ENCODE data around the gene CALHM4. TPM values are rescaled to one million over a fixed set of nuclear protein-coding genes. Genes with fewer than 3 reads are reported as not detected.
"Not testable (repeated sequence)": the region's sequence is repeated elsewhere in the genome, so short reads cannot be mapped to it uniquely, and the experiment has no call there.

CALHM4 gene
- polyA plus RNA-seq, 1 experiment, result not detected

DNA sequence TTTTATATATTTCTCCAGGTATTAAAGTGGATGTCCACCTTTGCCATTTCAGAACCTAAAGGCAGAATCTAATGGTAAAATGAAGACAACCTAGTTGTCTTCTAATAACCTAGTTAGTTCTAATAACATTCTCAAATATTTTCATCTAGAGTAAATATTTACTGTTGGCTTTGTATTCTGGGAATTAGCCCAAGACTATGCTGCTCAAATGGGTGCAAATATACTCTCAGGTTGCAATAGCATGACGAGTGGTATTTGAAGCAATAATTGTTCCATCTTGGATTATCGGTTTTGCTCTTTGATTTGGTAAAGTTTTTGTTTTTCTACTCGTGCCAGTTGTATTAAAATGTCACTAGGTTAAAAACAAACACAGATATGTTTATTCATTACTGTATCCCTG, 41.7 kb downstream of the CALHM4 start:
- ChIA-PET POLR2A (no interaction called here), CTCF (no interaction called here)
- TF ChIP-seq, protein P1, sequence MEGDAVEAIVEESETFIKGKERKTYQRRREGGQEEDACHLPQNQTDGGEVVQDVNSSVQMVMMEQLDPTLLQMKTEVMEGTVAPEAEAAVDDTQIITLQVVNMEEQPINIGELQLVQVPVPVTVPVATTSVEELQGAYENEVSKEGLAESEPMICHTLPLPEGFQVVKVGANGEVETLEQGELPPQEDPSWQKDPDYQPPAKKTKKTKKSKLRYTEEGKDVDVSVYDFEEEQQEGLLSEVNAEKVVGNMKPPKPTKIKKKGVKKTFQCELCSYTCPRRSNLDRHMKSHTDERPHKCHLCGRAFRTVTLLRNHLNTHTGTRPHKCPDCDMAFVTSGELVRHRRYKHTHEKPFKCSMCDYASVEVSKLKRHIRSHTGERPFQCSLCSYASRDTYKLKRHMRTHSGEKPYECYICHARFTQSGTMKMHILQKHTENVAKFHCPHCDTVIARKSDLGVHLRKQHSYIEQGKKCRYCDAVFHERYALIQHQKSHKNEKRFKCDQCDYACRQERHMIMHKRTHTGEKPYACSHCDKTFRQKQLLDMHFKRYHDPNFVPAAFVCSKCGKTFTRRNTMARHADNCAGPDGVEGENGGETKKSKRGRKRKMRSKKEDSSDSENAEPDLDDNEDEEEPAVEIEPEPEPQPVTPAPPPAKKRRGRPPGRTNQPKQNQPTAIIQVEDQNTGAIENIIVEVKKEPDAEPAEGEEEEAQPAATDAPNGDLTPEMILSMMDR (IDR thresholded peaks at IDR 0.05; ENCODE audit: low read depth, low read length), result no peak
- Histone ChIP-seq H3K9me3 (ENCODE audit: control insufficient read depth, insufficient read depth, low read length) (no peaks in the 10 kb centered on the region), H3K4me3 (ENCODE audit: low read depth, low read length) (no peak overlapping the region), H3K27me3 (ENCODE audit: control insufficient read depth, insufficient read depth, low read length) (no peaks in the 10 kb centered on the region), H3K27ac (ENCODE audit: low read depth, low read length) (no peak overlapping the region)
- DNase-seq (ENCODE audit: low read depth, low spot score), result no peak

DNA sequence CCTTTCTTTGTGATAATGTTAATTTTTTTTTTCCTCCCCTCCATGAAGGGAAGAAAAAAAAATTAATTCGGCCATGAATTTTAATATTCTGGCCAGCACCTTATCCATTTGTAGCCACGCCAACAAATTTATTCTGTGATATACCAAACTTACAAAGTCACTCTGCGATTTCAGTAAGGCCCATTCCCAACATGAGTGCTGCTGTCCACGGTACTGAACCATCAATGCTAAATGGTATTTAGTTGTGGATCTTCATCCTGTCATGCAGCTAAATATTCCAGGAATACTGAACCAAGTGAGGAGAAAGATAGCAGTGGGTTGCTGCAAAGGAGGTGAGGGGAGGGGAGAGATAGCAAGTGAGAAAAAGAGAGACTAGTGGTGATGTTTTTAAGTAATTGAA, 43.3 kb downstream of the CALHM4 start:
- no peak for DNase-seq (ENCODE audit: low read depth, low spot score)
- Histone ChIP-seq H3K27ac (ENCODE audit: low read depth, low read length) (no peak overlapping the region), H3K4me3 (ENCODE audit: low read depth, low read length) (no peak overlapping the region), H3K27me3 (ENCODE audit: control insufficient read depth, insufficient read depth, low read length) (no peaks in the 10 kb centered on the region), H3K9me3 (ENCODE audit: control insufficient read depth, insufficient read depth, low read length) (no peaks in the 10 kb centered on the region)
- TF ChIP-seq, protein P1 (IDR thresholded peaks at IDR 0.05; ENCODE audit: low read depth, low read length), result no peak
- ChIA-PET POLR2A (no interaction called here), CTCF (interaction anchor here (1.1 kb wide), 2 partner anchors 19 to 330 kb away, joined by 3 read pairs; partner anchors contain the start of gene RSPH4A)

DNA sequence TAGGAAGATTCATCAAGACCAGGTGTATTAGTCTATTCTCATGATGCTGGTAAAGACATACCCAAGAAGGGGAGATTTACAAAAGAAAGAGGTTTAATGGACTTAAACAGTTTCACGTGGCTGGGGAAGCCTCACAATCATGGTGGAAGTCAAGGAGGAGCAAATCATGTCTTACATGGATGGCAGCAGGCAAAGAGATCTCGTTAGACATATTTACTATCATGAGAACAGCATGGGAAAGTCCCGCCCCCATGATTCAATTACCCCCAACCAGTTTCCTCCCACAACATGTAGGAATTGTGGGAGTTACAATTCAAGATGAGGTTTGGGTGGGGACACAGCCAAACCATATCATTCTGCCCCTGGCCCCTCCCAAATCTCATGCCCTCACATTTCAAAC, 50.4 kb downstream of the CALHM4 start:
- POLR2A ChIA-PET; H3K9me3 ChIP-seq (ENCODE audit: control insufficient read depth, insufficient read depth, low read length); CTCF ChIA-PET; H3K4me3 ChIP-seq (ENCODE audit: low read depth, low read length); DNase-seq (ENCODE audit: low read depth, low spot score); H3K27me3 ChIP-seq (ENCODE audit: control insufficient read depth, insufficient read depth, low read length); H3K27ac ChIP-seq (ENCODE audit: low read depth, low read length): not testable (repeated sequence)

DNA sequence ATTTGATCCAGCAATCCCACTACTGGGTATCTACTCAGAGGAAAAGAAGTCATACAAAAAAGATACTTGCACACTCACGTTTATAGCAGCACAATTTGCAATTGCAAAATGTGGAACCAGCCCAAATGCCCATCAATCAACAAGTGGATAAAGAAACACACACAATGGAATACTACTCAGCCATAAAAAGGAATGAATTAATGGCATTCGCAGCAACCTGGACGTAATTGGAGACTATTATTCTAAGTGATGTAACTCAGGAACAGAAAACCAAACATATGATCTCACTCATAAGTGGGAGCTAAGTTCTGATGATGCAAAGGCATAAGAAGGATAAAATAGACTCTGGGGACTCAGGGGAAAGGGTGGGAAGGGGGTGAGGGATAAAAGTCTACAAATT, 51.3 kb downstream of the CALHM4 start:
- H3K4me3 ChIP-seq (ENCODE audit: low read depth, low read length); DNase-seq (ENCODE audit: low read depth, low spot score); H3K27me3 ChIP-seq (ENCODE audit: control insufficient read depth, insufficient read depth, low read length); H3K9me3 ChIP-seq (ENCODE audit: control insufficient read depth, insufficient read depth, low read length); POLR2A ChIA-PET; H3K27ac ChIP-seq (ENCODE audit: low read depth, low read length): not testable (repeated sequence)
- CTCF ChIA-PET, result interaction anchor here (0.6 kb wide), 1 partner anchor 40 kb away, joined by 3 read pairs; no protein-coding TSS in a partner anchor

DNA sequence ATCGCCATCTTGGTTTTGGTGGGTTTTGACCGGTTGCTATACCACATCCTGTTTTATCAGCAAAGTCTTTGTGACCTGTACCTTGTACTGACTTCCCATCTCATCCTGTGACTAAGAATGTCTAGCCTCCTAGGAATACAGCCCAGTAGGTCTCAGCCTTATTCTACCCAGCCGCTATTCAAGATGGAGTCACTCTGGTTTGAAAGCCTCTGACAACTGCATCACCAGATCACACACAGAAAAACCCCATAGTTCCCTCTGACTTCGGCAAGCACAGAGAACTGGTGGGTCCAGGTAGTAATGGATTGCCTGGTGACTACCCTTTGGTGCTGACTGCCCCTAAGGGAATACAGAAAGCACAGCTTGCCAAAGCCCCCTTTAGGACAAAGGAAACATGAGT, 52.4 kb downstream of the CALHM4 start:
- CTCF ChIA-PET, result no interaction called here
- Histone ChIP-seq H3K27ac (ENCODE audit: low read depth, low read length) (no peak overlapping the region), H3K4me3 (ENCODE audit: low read depth, low read length) (no peak overlapping the region), H3K27me3 (ENCODE audit: control insufficient read depth, insufficient read depth, low read length) (no peaks in the 10 kb centered on the region), H3K9me3 (ENCODE audit: control insufficient read depth, insufficient read depth, low read length) (no peaks in the 10 kb centered on the region)
- POLR2A ChIA-PET, result no interaction called here
- TF ChIP-seq, protein P1 (IDR thresholded peaks at IDR 0.05; ENCODE audit: low read depth, low read length), result no peak
- DNase-seq (ENCODE audit: low read depth, low spot score), result no peak

Other genes starting within 250 kb of the CALHM4 start
- 85.7 and 86.2 TPM in 2 replicates for gene DSE, start 182.8 kb upstream of the CALHM4 start, polyA plus RNA-seq (2011; rRNA removed)
- gene CALHM6, start 92.4 kb upstream of the CALHM4 start, polyA plus RNA-seq (2011; rRNA removed), result 0.51 and 0.81 TPM in 2 replicates
- 6.8 and 7.7 TPM in 2 replicates for gene CALHM5, start 42.1 kb upstream of the CALHM4 start, polyA plus RNA-seq (2011; rRNA removed)
- gene TRAPPC3L, start 8.1 kb upstream of the CALHM4 start, polyA plus RNA-seq (2011; rRNA removed), result 0.19 TPM in 1 of 2 replicates, not detected in the other
- 43.0 and 56.9 TPM in 2 replicates for gene RWDD1, start 17.8 kb downstream of the CALHM4 start, polyA plus RNA-seq (2011; rRNA removed)
- 0.09 and 0.11 TPM in 2 replicates for gene RSPH4A, start 62.7 kb downstream of the CALHM4 start, polyA plus RNA-seq (2011; rRNA removed)
- 6.9 and 11.9 TPM in 2 replicates for gene ZUP1, start 115.0 kb downstream of the CALHM4 start, polyA plus RNA-seq (2011; rRNA removed)
- gene KPNA5, start 127.5 kb downstream of the CALHM4 start, polyA plus RNA-seq (2011; rRNA removed), result 5.1 and 8.4 TPM in 2 replicates
- gene FAM162B, start 212.0 kb downstream of the CALHM4 start, polyA plus RNA-seq (2011; rRNA removed), result 7.8 and 10.9 TPM in 2 replicates

All from AG04450 (cell line).